ENCODE measurements around the gene PAK1. TPM values are rescaled to one million over a fixed set of nuclear protein-coding genes. Genes with fewer than 3 reads are reported as not detected.

Gene PAK1
- total and polyA plus RNA-seq, 2 of the 8 experiments (the other 6 are each of a cell fraction or from before 2014, with no cell fraction given): 87.7 to 151 TPM

DNA sequence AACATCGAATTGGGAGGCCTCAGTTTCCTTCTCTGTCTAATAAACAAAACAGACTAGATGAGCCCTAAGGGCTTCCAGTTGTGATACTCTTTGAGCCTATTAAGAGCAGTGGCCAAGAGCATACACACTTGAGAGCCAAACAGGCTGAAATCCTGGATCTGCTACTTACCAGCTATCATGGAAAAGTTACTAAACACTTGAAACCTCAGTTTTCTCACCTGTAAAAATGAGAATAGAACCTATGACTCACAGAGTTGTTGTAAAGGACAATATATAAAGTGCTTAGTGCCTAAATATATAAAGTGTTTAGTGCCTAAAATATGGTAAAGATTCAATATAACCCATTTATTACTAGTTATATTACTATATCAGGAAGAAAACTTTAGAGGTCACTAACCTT lies 148.7 kb downstream of the PAK1 start (continued):
- TF ChIP-seq, protein P1, sequence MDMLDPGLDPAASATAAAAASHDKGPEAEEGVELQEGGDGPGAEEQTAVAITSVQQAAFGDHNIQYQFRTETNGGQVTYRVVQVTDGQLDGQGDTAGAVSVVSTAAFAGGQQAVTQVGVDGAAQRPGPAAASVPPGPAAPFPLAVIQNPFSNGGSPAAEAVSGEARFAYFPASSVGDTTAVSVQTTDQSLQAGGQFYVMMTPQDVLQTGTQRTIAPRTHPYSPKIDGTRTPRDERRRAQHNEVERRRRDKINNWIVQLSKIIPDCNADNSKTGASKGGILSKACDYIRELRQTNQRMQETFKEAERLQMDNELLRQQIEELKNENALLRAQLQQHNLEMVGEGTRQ (IDR thresholded peaks at IDR 0.05; ENCODE audit: low read length): no peak
- TF ChIP-seq SP2 (IDR thresholded peaks at IDR 0.05; ENCODE audit: low read length): no peak
- no peak for TF ChIP-seq CHD2 (IDR thresholded peaks at IDR 0.05; ENCODE audit: low read length)
- TF ChIP-seq GABPA (IDR thresholded peaks at IDR 0.05; ENCODE audit: borderline replicate concordance, insufficient read depth, low read length): no peak
- TF ChIP-seq JUND (IDR thresholded peaks at IDR 0.05; ENCODE audit: low read length): no peak
- no peak for TF ChIP-seq HDAC6 (IDR thresholded peaks at IDR 0.05; ENCODE audit: low read depth, low read length)
- TF ChIP-seq CBX5 (IDR thresholded peaks at IDR 0.05; ENCODE audit: low read depth, low read length): no peak
- no peak for TF ChIP-seq TEAD4 (IDR thresholded peaks at IDR 0.05; ENCODE audit: low read depth, low read length)
- TF ChIP-seq CEBPB (IDR thresholded peaks at IDR 0.05; ENCODE audit: low read depth, low read length): no peak
